HG03571 (cell line): Measurements from ENCODE around the gene OR5A1.

Experiments
- ATAC-seq: cut with Tn5 transposase; IDR thresholded peaks from one replicate; pipeline ENCODE4 v1.9.1; 2021; ENCODE audit not compliant: unreplicated experiment

The OR5A1 gene

GRCh38 chr11:59475176-59475575 is 38.9 kb downstream of the OR5A1 start:
- ATAC-seq = no peak

GRCh38 chr11:59479906-59480305 is 43.6 kb downstream of the OR5A1 start:
- ATAC-seq = no peak

GRCh38 chr11:59480359-59480758 is 44.1 kb downstream of the OR5A1 start:
- no peak for ATAC-seq
